Left cardiac atrium (tissue), 4 donors: ENCODE measurements around the gene SLC22A2. TPM values are rescaled to one million over a fixed set of nuclear protein-coding genes. Genes with fewer than 3 reads are reported as not detected.

Experiments used
- ATAC-seq, 2 donors: fragments of 200-7000 bp; cut with Tn5 transposase; one replicate each; pipeline ENCODE4 v1.9.1; 2020; ENCODE audit warnings: mild to moderate bottlenecking in 2 of 2, moderate library complexity in 2 of 2
- DNase-seq: peaks from one replicate; pipeline ENCODE4 v3.0.0-alpha.2; 2020
- intact Hi-C, 2 donors: fragments of 100-400 bp; cut with DNase I; formaldehyde crosslinking; loops; one replicate each; pipeline versions ENCODE4 v1.14.1 to v1.15.1; 2022 to 2023
- total RNA-seq, 2 donors: library from RNA; stranded (reverse); fragmentation: NEBNext Ultra II Directional; extraction: Animal tissue kit (Norgen Biotek cat#: 25700); gene quantifications; one replicate each; pipeline ENCODE4 v1.2.1, GENCODE V29; 2021
- donor health status: DM: no; HTN: yes; CAD: no.
- donor health status: DM: no; HTN: yes; CAD: no; lungs with severe emphysema.
- donor health status: DM: yes; HTN: yes; CAD: no.
- donor health status: Dilated cardiomyopathy.

The SLC22A2 gene
- total RNA-seq, 2 donors from 2014 or later = not detected

GRCh38 chr6:160275511-160276003, 16.9 kb upstream of the SLC22A2 start:
- DNase-seq = peak; percentile 36
- intact Hi-C loops = no loop called here
- ATAC-seq = no peak

DNA sequence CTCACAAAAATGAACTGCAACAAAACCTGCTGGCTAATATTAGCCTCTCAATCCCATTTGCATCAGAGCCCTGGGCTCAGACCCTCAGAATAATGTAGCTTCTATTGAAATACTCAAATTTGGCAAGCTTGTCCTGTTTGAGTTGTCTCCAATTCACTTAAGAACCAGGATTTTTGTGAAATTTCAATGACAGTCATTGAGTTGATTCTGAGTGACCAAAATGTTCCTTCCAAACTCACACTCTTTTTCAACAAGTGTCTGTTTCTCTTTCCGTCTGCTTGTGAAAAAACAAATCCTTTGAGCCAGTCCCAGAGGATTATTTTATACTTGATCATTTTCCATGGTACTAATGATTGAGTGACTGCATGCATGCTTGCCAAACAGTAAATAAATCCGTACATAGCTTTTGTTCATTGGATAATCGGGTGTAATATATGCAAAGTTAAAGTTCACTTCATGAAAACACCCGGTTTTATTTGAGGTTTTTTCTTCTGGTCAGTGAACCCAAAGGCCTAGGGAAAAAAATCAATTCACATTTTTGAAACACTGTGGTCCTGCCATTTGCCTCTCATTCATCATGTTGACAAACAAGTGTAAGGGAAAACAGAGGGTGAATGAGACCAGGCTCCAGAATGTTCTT, 16.4 kb upstream of the SLC22A2 start:
- intact Hi-C loops = no loop called here

DNA sequence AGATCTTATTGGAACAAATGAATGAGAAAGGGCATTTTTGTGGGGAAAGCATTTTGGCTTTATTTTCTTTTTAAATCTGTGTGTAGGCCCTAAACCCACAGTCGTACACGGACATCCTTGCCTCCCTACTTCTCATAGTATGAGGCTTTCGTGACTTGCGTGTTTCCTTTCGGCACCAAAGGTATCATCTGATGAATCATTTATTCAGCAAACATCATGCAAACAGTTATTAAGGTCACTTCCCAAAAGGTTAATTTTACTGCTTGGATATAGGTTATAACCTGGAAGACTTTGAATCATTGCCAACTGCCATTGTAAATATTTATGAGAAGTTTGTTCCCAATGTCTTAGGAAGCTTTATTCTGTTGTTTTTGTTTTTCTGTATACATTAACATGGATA, 15.1 kb upstream of the SLC22A2 start:
- ATAC-seq (no peak), DNase-seq (no peak)
- intact Hi-C loops = no loop called here

More for the DNA sequence above, 16.4 kb upstream of the SLC22A2 start:
- ATAC-seq (no peak), DNase-seq (no peak)

DNA sequence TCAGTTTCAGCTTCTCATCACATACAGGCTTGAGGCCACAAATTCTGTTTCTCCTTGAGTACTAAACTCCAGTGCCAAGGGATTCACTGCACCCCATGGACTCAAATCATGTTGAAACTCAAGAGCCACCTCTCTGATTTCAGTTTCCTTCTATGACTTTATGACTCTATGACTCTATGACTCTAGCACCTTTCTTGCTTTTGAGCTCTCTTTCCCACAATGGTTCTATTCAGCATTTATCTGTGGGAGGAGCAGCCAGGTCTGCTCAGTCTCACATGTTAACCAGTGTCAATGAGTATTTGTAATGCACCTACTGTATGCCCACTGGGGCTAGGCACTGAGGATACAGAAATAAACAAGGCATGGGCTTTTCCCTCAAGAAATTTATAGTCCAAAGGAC, 14.6 kb upstream of the SLC22A2 start:
- DNase-seq = no peak
- ATAC-seq = no peak
- intact Hi-C loops = no loop called here

DNA sequence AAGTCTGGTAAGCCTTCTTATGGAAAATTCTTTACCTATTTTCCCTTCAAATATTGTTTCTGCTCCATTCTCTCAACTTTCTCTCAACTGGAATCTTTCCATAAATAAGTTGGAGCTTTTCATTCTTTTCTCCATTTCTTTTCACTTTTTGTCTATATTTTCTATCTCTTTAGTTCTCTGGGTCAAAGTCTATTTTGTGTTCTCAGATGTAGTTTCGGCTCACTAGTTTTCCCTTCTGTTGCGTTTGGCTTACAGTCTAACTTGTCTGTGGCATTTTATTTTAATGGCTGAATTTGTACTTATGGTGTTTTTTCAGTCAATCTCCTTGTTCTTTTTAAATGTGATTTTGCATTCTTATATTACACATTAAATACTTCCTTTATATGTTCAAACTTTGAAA, 14.1 kb upstream of the SLC22A2 start:
- intact Hi-C loops = no loop called here

GRCh38 chr6:160270347-160270746, 11.7 kb upstream of the SLC22A2 start:
- no peak for DNase-seq
- ATAC-seq = no peak
- intact Hi-C loops = no loop called here

More for the DNA sequence above, 14.1 kb upstream of the SLC22A2 start:
- no peak for ATAC-seq
- no peak for DNase-seq

- no peak for ATAC-seq
- DNase-seq = no peak
- intact Hi-C loops = no loop called here
Observed at GRCh38 chr6:160269771-160270170, 11.2 kb upstream of the SLC22A2 start.

DNA sequence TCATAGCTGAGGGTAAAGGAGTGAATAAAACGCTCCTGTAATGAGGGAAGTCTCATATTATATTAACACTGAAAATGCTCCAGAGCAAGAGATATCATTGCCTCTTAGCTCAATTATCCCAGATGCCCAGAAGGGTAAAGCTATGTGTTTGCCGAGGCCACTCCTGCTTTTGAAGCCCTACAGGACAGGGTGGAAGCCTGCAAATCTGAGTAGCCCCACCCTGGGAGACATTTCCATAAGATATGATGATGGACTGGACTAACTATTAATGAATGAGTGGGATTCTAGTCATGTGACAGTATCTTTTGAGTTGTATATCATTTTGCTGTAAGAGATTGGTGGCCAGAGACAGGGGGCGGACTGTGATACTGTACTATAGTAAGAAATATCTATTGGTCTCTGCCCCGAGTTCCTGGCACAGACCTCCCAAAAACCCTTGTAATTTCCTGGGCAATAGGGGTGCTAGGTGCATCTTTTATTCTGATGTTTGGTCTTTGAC, 10.5 kb upstream of the SLC22A2 start:
- intact Hi-C loops = no loop called here
- DNase-seq = no peak
- no peak for ATAC-seq

DNA sequence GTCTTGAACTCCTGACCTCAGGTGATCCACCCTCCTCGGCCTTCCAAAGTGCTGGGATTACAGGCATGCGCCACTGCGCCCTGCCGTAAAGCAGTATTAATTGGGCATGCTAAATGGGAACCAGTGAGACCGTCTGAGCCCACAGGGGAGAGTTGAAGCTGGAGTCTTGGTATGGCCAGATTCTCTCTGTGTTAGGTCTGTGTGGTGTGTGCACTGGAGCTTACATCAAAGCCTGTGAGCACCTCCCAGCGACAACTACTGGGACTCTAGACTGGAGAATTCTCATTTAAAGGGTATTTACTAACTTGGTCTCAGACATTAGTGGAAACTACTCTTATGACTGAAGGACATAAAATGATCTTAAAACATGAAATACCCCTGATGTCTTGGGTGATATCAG, 8.5 kb upstream of the SLC22A2 start:
- no peak for ATAC-seq
- intact Hi-C loops = no loop called here
- no peak for DNase-seq

- no peak for ATAC-seq
- DNase-seq = no peak
- intact Hi-C loops = no loop called here
Observed at GRCh38 chr6:160265869-160266476, 7.4 kb upstream of the SLC22A2 start.

DNA sequence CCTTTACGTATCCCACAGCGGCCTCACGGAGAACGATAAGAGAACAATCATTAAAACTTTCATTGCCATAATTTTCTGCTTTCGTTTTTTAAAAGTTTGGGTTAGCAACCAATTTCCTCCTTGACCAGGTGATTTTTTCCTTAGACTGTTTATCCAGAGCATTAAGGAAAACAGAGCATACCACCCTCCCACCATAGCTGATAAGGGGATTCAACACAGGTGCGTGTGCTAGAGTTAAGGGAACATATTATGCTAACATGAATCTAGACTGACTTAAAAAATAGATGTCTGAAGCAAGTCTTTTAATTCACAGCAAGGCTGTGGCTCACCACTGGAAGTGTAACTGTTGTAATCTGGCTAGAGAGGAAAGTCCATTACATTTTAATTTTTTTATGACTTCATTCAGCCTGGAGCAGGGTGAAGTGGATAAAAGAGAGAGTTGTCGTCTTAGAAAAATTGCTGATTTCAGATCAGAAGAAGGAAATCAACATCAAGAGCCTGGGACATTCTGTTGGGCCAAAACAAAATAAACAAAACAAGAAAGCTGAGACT, 5.5 kb upstream of the SLC22A2 start:
- ATAC-seq (no peak), DNase-seq (no peak)
- intact Hi-C loops = no loop called here

DNA sequence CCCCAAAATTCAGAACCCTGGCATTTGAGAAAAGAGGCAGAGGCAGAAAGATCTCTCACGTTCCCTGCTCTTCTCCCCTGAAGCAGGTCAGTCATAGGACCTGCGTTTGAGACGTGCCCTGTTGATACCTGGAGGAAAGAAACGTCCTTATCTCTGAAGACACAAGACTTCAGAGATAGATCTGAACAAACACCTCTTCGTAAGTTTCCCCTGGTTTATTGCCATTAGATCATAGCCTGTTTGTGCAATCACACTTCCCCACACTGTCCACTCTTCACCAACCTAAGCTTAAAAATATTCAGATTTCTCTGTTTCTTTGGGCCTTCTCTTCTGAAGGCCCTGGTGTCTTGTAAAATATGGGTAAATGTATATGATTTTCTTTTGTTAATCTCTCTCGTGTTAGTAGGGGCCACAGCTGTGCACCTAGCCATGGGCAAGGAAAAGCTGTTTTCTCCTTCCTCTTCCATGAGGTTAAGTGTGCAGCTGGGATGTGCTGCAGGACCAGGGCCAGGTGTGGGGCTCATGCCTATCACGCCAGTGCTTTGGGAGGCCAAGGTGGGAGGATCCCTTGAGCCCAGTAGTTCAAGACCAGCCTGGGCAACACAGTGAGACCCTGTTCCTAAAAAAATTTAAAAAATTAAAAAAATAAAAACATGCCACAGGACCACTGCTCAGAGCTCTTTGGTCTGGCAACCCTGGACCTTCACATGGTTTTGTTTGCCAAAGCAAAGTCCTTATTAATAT, 4.7 kb upstream of the SLC22A2 start:
- intact Hi-C loops = no loop called here
- ATAC-seq = no peak
- DNase-seq = no peak

DNA sequence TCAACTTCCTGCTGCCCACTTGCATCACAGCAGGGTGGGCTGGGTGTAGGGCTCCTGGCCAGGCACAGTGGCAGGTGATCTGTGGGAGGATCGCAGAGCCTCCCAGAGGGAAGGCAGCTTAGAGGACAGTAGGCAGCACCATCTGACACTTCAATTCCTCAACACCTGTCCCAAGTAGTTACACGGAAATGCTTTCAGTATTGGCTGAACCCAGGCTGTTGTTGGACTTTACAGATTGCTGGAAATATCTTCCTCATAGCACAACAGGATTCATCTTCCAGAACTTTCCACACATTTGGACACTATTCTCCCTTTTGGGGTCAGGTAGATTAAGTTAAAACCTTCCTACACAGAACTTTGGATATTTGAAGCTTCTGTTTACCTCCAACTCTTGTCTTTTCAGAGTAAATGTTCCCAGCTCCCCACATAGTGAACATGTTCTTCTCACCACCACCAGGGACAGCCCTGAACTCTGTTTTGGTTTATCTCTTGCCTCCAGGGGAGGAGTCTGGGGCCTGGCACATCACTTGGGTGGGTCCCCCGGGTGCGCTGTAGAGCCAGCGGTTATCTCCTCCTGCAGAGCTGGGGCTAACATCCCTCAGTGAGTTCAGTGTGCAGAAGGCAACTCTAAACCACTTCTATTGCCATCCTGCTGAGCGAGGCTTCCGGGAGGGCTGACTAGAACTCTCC, 3.5 kb upstream of the SLC22A2 start:
- no peak for DNase-seq
- intact Hi-C loops = no loop called here
- no peak for ATAC-seq

DNA sequence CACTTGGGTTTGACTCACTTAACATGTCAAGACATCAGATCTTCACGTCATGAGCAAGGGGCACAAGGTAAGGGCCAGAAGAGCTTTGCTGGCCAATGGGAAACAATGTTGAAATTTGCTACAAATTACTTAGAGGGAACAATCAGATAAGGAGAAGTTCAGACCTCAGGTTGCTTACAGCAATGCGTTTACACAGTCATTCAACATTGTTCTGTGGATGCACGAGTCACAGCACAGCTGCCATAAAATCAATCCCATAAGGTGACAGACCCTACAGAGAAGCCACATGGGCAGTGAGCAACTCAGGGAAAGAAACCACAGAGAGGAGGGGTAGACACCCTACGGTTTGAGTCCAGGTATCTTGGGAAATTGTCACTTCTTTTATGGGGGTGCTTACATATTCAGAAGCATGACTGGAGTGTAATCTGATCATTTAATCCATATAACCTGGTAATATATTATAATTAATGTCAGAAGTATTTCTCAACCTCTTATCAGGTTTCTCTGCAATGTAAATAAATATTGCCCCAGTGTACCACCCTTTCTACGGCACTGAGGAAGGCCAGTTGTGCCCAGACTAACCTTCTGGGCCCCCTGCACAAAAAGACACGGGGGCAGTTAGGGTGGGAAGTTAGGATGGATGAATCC, 2.3 kb upstream of the SLC22A2 start:
- ATAC-seq (no peak), DNase-seq (no peak)
- intact Hi-C loops = no loop called here

DNA sequence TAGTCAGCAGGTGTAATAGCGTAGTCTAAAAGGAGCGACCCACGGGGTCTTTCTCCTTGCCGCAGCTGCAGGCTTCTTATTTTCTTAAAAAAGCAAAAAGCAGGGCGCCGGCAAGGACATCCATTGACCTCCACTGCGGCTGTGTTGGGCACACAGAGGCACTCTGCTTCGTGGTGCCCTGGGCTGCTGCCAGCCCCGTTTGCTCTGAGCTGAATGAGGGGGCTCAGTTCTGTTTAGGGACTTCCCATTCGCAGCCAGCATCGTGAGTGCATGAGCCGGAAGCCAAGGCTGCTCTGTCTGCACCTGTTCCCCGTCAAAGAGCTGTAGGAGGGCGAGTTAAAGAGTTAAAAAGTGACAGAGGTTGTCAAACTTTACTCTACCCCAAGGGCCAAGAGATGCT, 1.7 kb upstream of the SLC22A2 start:
- no peak for DNase-seq
- intact Hi-C loops = no loop called here
- no peak for ATAC-seq

DNA sequence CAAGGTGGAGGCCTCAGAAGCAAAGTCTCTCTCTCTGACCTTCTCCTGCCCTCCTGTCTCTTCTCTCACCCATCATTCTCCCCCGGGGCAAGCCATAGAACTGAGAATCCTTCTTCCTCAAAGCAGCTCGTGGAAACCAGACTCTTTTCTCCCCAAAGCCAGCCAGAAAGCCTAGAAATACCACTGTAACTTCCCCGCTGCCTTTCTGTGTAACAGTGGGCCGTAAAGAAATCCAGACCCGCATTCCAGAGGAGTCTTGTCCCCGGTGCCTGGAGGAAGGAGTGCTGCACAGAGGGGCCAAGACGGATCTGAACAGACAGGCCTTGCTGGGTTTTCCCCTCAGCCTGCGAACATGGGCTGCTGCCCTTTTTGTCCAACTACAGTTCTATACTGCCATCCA, 977 bp upstream of the SLC22A2 start:
- DNase-seq (no peak), ATAC-seq (no peak)
- intact Hi-C loops = no loop called here

DNA sequence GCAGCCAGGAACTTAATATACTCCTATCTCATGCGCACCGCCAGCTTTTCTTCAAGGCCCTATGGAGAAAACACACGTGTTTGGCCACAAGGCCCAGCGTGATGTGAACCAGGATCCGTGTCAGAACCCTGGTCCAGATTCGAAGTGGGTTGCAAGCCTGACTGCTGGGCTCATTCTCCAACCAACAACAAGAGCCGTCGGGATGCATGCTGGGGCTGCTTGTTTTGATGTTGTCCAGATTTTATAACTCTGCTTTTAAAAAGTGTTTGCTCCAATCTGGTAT, 463 bp upstream of the SLC22A2 start:
- intact Hi-C loops = no loop called here
- DNase-seq = no peak
- no peak for ATAC-seq

- intact Hi-C loops = no loop called here
- ATAC-seq (no peak), DNase-seq (no peak)
Observed at GRCh38 chr6:160256445-160256844, 2.2 kb downstream of the SLC22A2 start.
